NB4 (cell line): ENCODE results near the gene PON1.

Experiments
- CTCF ChIP-seq: IDR thresholded peaks from one replicate; pipeline ENCODE4 v1.5.1; 2012; ENCODE audit warnings: low read depth, low read length
- POLR2A ChIP-seq: IDR thresholded peaks from 2 replicates; pipeline ENCODE4 v1.6.1; 2011; ENCODE audit warnings: mild to moderate bottlenecking; ENCODE audit not compliant: insufficient read length; ENCODE audit errors: extremely low read depth
- TF ChIP-seq, protein P1 (sequence below): IDR thresholded peaks from 2 replicates; pipeline ENCODE4 v1.6.1; 2011; ENCODE audit warnings: low read depth, low read length

- TF ChIP-seq POLR2A (no peak), CTCF (no peak)
- TF ChIP-seq, protein P1, sequence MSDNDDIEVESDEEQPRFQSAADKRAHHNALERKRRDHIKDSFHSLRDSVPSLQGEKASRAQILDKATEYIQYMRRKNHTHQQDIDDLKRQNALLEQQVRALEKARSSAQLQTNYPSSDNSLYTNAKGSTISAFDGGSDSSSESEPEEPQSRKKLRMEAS = no peak
Measured at GRCh38 chr7:95304990-95305389, 19.3 kb downstream of the PON1 start.
